Measurements from ENCODE around the gene FGF14.

DNA sequence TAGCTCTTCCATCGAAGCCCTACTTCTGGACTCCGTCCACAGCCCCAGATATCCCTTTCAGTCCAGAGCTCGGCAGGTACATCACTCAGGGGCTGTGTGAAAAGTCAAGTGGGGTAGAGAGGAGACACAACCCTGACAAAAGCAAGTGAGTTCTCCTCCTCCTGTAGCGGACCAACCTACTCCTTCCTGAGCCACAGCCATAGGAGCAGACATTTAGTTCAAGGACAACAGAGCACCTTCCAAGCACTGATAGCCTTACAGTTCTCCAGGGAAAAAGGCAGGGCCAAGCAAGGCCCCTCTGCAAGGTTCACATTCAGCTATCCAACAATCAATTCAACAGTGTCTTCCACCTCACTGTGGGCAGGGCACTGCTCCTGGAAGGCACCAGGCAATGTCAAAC lies 89.0 kb downstream of the FGF14 start:
- TF ChIP-seq, protein P1, sequence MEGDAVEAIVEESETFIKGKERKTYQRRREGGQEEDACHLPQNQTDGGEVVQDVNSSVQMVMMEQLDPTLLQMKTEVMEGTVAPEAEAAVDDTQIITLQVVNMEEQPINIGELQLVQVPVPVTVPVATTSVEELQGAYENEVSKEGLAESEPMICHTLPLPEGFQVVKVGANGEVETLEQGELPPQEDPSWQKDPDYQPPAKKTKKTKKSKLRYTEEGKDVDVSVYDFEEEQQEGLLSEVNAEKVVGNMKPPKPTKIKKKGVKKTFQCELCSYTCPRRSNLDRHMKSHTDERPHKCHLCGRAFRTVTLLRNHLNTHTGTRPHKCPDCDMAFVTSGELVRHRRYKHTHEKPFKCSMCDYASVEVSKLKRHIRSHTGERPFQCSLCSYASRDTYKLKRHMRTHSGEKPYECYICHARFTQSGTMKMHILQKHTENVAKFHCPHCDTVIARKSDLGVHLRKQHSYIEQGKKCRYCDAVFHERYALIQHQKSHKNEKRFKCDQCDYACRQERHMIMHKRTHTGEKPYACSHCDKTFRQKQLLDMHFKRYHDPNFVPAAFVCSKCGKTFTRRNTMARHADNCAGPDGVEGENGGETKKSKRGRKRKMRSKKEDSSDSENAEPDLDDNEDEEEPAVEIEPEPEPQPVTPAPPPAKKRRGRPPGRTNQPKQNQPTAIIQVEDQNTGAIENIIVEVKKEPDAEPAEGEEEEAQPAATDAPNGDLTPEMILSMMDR (IDR thresholded peaks at IDR 0.05) = no peak
- no peak for TF ChIP-seq POLR2AphosphoS5 (IDR thresholded peaks at IDR 0.05)
